EL (cell line): ENCODE results near the gene TMEM39A.

Experiments
- DNase-seq: peaks from one replicate; pipeline ENCODE4 v3.0.0-alpha.2; 2016

TMEM39A gene

GRCh38 chr3:119396870-119397269 is 66.5 kb downstream of the TMEM39A start:
- DNase-seq = no peak

DNA sequence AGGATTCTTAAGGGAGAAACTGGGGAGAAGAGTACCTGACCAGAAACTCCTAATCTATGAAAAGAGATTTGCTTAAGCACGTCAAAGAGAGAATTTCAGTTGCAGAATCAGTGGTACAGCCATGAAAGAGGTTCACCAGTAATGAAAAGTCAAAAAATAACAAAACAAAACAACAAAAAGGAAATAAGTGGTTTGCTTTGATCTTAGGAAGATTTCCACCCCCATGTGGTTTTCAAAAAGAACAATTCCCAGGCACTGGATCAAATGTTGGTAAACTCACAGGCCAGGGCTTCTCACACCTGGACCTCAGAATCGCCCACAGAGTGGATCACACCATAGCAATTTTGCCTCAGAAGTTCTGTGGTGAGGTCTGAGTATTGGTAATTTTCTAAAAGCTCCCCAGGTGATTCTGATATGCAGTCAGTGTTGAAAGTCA is 67.5 kb downstream of the TMEM39A start:
- DNase-seq = no peak

DNA sequence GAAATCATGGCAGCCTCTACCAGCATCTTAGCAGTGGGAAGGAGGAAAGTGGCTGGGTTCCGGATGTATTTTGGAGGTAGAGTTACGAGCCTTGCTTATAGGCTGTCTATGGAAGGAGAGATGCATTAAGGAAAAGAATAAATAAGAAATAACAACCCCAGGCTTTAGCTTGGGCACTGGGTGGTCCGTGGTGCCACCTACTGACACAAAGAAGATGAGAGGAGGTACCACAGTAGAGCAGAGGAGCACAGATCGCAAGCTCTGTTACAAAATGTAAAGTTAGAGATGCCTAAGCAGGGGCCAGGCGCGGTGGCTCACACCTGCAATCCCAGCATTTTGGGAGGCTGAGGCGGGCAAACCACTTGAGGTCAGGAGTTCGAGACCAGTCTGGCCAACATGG is 74.8 kb downstream of the TMEM39A start:
- no peak for DNase-seq

GRCh38 chr3:119382134-119382533 is 81.3 kb downstream of the TMEM39A start:
- no peak for DNase-seq

GRCh38 chr3:119380697-119381096 is 82.7 kb downstream of the TMEM39A start:
- DNase-seq = peak; percentile 4
